Hepatocyte (in vitro differentiated cells): ENCODE results near the gene PCDHB16. TPM values are rescaled to one million over a fixed set of nuclear protein-coding genes. Genes with fewer than 3 reads are reported as not detected.
"Not testable (repeated sequence)": the region's sequence is repeated elsewhere in the genome, so short reads cannot be mapped to it uniquely, and the experiment has no call there.

ENCODE experiments used
- DNase-seq: peaks from one replicate; pipeline ENCODE4 v3.0.0-alpha.2; 2016; ENCODE audit warnings: low spot score
- H2AFZ ChIP-seq: fragments of 200-600 bp; sonication (generic); 2 replicates; pipeline ENCODE4 v1.6.0; 2016; ENCODE audit warnings: antibody characterized with exemption, mild to moderate bottlenecking
- H3K27ac ChIP-seq: fragments of 200-600 bp; sonication (generic); 2 replicates; pipeline ENCODE4 v1.5.1; 2016; ENCODE audit warnings: mild to moderate bottlenecking
- H3K27me3 ChIP-seq: fragments of 200-600 bp; sonication (generic); 2 replicates; pipeline ENCODE4 v1.6.1; 2016
- H3K36me3 ChIP-seq: fragments of 200-600 bp; sonication (generic); replicated peaks from 2 replicates; pipeline ENCODE4 v1.5.1; 2016; ENCODE audit warnings: low read depth; ENCODE audit not compliant: insufficient read depth
- H3K4me1 ChIP-seq: fragments of 200-600 bp; sonication (generic); 2 replicates; pipeline ENCODE4 v1.5.1; 2016; ENCODE audit warnings: mild to moderate bottlenecking, moderate library complexity; ENCODE audit not compliant: insufficient read depth
- H3K4me2 ChIP-seq: fragments of 200-600 bp; sonication (generic); 2 replicates; pipeline ENCODE4 v1.6.0; 2016
- H3K4me3 ChIP-seq: fragments of 200-600 bp; sonication (generic); 2 replicates; pipeline ENCODE4 v1.5.1; 2016; ENCODE audit warnings: mild to moderate bottlenecking
- H3K79me2 ChIP-seq: fragments of 200-600 bp; sonication (generic); 2 replicates; pipeline ENCODE4 v1.6.0; 2017; ENCODE audit warnings: mild to moderate bottlenecking
- H3K9me2 ChIP-seq: fragments of 200-600 bp; sonication (generic); replicated peaks from 2 replicates; pipeline ENCODE4 v1.6.0; 2017; ENCODE audit warnings: mild to moderate bottlenecking; ENCODE audit not compliant: insufficient read depth
- H3K9me3 ChIP-seq: fragments of 200-600 bp; sonication (generic); 2 replicates; pipeline ENCODE4 v1.5.1; 2016; ENCODE audit warnings: low read depth, mild to moderate bottlenecking
- H4K20me1 ChIP-seq: fragments of 200-600 bp; sonication (generic); 2 replicates; pipeline ENCODE4 v1.6.0; 2016; ENCODE audit warnings: mild to moderate bottlenecking; ENCODE audit not compliant: insufficient read depth, poor library complexity, severe bottlenecking
- EZH2 ChIP-seq: fragments of 200-600 bp; sonication (generic); IDR thresholded peaks from 2 replicates; pipeline ENCODE4 v1.6.1; 2016; ENCODE audit warnings: antibody characterized with exemption, mild to moderate bottlenecking, borderline replicate concordance
- EZH2phosphoT487 ChIP-seq: fragments of 200-600 bp; sonication (generic); IDR thresholded peaks from one replicate; pipeline ENCODE4 v1.6.1; 2018; ENCODE audit warnings: antibody characterized with exemption, mild to moderate bottlenecking, low read depth, moderate library complexity; ENCODE audit not compliant: unreplicated experiment, severe bottlenecking
- WGBS: methylation state at CpG from one replicate; pipeline ENCODE4 v1.1.6; 2016; ENCODE audit warnings: low lambda C conversion rate; ENCODE audit errors: missing lambda C conversion rate; 5-methylcytosine and 5-hydroxymethylcytosine counted together
- polyA plus RNA-seq: library from polyadenylated mRNA; unstranded; fragments of >200 nt; fragmentation: Nextera tagmentation; extraction: Ambion mirVana; gene quantifications from 2 replicates; pipeline ENCODE4 v1.2.1, GENCODE V29; 2016
- total RNA-seq: library from RNA; depleted of rRNA; stranded (reverse); fragments of >200 nt; gene quantifications from 2 replicates; pipeline ENCODE4 v1.2.3, GENCODE V29; 2014
- TF ChIP-seq, protein P1 (sequence below): fragments of 200-600 bp; sonication (generic); IDR thresholded peaks from 2 replicates; pipeline ENCODE4 v1.5.1; 2016; ENCODE audit warnings: antibody characterized with exemption, mild to moderate bottlenecking; ENCODE audit not compliant: poor library complexity

PCDHB16 gene
- total and polyA plus RNA-seq, 2 experiments from 2014 or later, result 3.3 to 3.4 TPM

DNA sequence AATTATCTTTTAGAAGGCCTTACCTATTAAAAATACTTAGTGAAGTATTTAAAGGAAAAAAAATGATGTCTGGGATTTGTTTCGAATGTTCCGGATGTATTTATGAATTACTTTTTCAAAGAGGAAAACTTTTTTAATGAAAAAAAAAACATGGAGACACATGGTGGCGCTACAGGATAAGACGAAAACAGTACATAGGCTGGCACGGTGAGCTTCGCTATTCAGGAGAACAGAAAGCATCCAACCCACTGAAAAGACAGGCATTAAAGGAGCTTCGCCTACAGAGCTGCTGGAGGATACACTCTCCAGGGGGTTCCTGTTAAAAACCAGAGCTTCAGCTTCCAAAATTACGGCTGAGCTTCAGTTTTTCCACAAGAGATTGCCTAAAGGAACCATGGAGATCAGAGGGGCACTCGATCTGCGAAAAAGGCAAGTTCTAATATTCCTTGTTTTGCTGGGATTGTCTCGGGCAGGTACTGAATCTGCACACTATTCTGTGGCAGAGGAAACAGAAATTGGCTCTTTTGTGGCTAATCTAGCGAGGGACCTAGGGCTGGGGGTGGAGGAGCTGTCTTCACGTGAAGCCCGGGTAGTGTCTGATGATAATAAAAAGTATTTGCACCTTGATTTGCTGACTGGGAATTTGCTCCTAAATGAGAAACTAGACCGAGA is 41.1 kb downstream of the PCDHB16 start, which contains the start of gene PCDHB14:
TSS of gene PCDHB14 (plus strand) at position 232 of the 672 bp plus-strand sequence. CDS start at position 395, 163 bp downstream.
- WGBS, result 51% methylated on average over 15 of the region's 15 CpGs
- H3K9me3 ChIP-seq, result peaks cover 27% of the 10 kb centered on the region
- no peaks in the 10 kb centered on the region for H4K20me1 ChIP-seq
- peak within 1 kb of the TSS; percentile 62 for H3K4me2 ChIP-seq
- H3K79me2 ChIP-seq, result no peaks in the 10 kb centered on the region
- no peak within 1 kb of the TSS for H3K27ac ChIP-seq
- TF ChIP-seq EZH2 (no peak), EZH2phosphoT487 (no peak)
- TF ChIP-seq, protein P1, sequence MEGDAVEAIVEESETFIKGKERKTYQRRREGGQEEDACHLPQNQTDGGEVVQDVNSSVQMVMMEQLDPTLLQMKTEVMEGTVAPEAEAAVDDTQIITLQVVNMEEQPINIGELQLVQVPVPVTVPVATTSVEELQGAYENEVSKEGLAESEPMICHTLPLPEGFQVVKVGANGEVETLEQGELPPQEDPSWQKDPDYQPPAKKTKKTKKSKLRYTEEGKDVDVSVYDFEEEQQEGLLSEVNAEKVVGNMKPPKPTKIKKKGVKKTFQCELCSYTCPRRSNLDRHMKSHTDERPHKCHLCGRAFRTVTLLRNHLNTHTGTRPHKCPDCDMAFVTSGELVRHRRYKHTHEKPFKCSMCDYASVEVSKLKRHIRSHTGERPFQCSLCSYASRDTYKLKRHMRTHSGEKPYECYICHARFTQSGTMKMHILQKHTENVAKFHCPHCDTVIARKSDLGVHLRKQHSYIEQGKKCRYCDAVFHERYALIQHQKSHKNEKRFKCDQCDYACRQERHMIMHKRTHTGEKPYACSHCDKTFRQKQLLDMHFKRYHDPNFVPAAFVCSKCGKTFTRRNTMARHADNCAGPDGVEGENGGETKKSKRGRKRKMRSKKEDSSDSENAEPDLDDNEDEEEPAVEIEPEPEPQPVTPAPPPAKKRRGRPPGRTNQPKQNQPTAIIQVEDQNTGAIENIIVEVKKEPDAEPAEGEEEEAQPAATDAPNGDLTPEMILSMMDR, result no peak
- H3K36me3 ChIP-seq, result no peaks in the 10 kb centered on the region
- H3K4me3 ChIP-seq, result no peak within 1 kb of the TSS
- H2AFZ ChIP-seq, result no peak within 1 kb of the TSS
- no peaks in the 10 kb centered on the region for H3K9me2 ChIP-seq
- H3K27me3 ChIP-seq, result no peaks in the 10 kb centered on the region
- H3K4me1 ChIP-seq, result no peaks in the 10 kb centered on the region
- peak; percentile 21 for DNase-seq

GRCh38 chr5:141224844-141225243 is 42.7 kb downstream of the PCDHB16 start:
- H4K20me1 ChIP-seq, H3K36me3 ChIP-seq, H3K9me2 ChIP-seq, H3K4me1 ChIP-seq, H3K27ac ChIP-seq, H3K4me3 ChIP-seq, H3K79me2 ChIP-seq, H2AFZ ChIP-seq, H3K27me3 ChIP-seq, H3K4me2 ChIP-seq, DNase-seq: not testable (repeated sequence)
- peaks cover 33% of the 10 kb centered on the region for H3K9me3 ChIP-seq
- WGBS, result 95% methylated on average over 19 of the region's 40 CpGs

DNA sequence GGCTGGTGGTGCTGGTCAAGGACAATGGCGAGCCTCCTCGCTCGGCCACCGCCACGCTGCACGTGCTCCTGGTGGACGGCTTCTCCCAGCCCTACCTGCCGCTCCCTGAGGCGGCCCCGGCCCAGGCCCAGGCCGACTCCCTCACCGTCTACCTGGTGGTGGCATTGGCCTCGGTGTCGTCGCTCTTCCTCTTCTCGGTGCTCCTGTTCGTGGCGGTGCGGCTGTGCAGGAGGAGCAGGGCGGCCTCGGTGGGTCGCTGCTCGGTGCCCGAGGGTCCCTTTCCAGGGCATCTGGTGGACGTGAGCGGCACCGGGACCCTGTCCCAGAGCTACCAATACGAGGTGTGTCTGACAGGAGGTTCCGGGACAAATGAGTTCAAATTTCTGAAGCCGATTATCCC is 43.2 kb downstream of the PCDHB16 start:
- H3K79me2 ChIP-seq, DNase-seq, H2AFZ ChIP-seq, H3K27ac ChIP-seq, H3K36me3 ChIP-seq, H3K9me2 ChIP-seq, H3K27me3 ChIP-seq, H3K4me3 ChIP-seq, H3K4me2 ChIP-seq, H4K20me1 ChIP-seq, H3K4me1 ChIP-seq: not testable (repeated sequence)
- WGBS, result 99% methylated on average over 23 of the region's 30 CpGs
- peaks cover 28% of the 10 kb centered on the region for H3K9me3 ChIP-seq

DNA sequence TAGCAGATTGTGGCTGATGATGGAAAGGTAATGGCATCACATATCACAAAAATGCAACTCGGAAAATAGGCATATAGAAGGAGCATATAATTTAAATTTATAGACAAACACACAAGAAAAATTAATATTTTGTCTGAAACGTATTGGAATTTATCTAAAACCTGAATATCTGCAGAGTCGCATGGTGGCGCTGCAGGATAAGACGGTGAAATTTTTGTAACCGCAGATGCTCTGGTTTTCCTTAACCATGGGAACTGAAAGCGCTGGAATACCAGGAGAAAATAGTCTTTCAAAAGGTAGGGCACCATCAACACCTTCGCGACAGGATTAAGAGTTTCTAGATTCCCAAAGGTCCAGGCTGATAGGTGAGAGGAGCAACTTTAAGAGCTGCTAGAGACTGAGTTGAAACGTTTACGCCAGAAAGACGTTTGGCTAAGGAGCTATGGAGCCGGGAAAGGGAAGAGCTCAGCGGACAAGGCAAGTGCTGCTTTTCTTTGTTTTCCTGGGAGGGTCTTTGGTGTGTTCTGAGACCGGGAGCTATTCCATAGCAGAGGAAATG is 52.0 kb downstream of the PCDHB16 start:
- H3K4me2 ChIP-seq, result no peak overlapping the region
- no peaks in the 10 kb centered on the region for H3K36me3 ChIP-seq
- H3K27ac ChIP-seq, result no peak overlapping the region
- TF ChIP-seq EZH2, result no peak
- H4K20me1 ChIP-seq, result no peaks in the 10 kb centered on the region
- WGBS, result 78% methylated on average over 15 of the region's 15 CpGs
- no peaks in the 10 kb centered on the region for H3K79me2 ChIP-seq
- no peaks in the 10 kb centered on the region for H3K4me1 ChIP-seq
- no peak overlapping the region for H2AFZ ChIP-seq
- no peaks in the 10 kb centered on the region for H3K9me2 ChIP-seq
- no peak for DNase-seq
- no peaks in the 10 kb centered on the region for H3K27me3 ChIP-seq
- peaks cover 26% of the 10 kb centered on the region for H3K9me3 ChIP-seq
- H3K4me3 ChIP-seq, result no peak overlapping the region

Other genes with a start within 250 kb of the PCDHB16 start
Only the 30 nearest of the 37 such genes appear.
- gene PCDHB1, start 131.0 kb upstream of the PCDHB16 start, total RNA-seq, result 0.16 and 0.17 TPM in 2 replicates
- not detected in 2 replicates for gene PCDHB1, start 131.0 kb upstream of the PCDHB16 start, polyA plus RNA-seq
- gene PCDHB2, start 87.8 kb upstream of the PCDHB16 start, total RNA-seq, result 23.0 and 27.7 TPM in 2 replicates
- gene PCDHB2, start 87.8 kb upstream of the PCDHB16 start, polyA plus RNA-seq, result 27.3 and 29.4 TPM in 2 replicates
- 3.8 and 4.1 TPM in 2 replicates for gene PCDHB3, start 81.9 kb upstream of the PCDHB16 start, total RNA-seq
- 0.76 and 1.5 TPM in 2 replicates for gene PCDHB3, start 81.9 kb upstream of the PCDHB16 start, polyA plus RNA-seq
- gene PCDHB4, start 60.6 kb upstream of the PCDHB16 start, total RNA-seq, result 1.9 and 2.5 TPM in 2 replicates
- gene PCDHB4, start 60.6 kb upstream of the PCDHB16 start, polyA plus RNA-seq, result 0.29 and 0.94 TPM in 2 replicates
- gene PCDHB5, start 47.2 kb upstream of the PCDHB16 start, total RNA-seq, result 7.0 TPM in 2 replicates
- gene PCDHB5, start 47.2 kb upstream of the PCDHB16 start, polyA plus RNA-seq, result 6.2 and 6.4 TPM in 2 replicates
- 0.56 and 1.1 TPM in 2 replicates for gene PCDHB6, start 32.3 kb upstream of the PCDHB16 start, total RNA-seq
- not detected in 2 replicates for gene PCDHB6, start 32.3 kb upstream of the PCDHB16 start, polyA plus RNA-seq
- 0.48 and 0.53 TPM in 2 replicates for gene PCDHB7, start 9.7 kb upstream of the PCDHB16 start, total RNA-seq
- gene PCDHB7, start 9.7 kb upstream of the PCDHB16 start, polyA plus RNA-seq, result 0.51 and 0.56 TPM in 2 replicates
- 0.24 and 0.63 TPM in 2 replicates for gene PCDHB8, start 4.6 kb upstream of the PCDHB16 start, total RNA-seq
- gene PCDHB8, start 4.6 kb upstream of the PCDHB16 start, polyA plus RNA-seq, result 0.17 and 0.75 TPM in 2 replicates
- 1.2 and 2.3 TPM in 2 replicates for gene PCDHB9, start 4.8 kb downstream of the PCDHB16 start, total RNA-seq
- gene PCDHB9, start 4.8 kb downstream of the PCDHB16 start, polyA plus RNA-seq, result 0.33 and 1.0 TPM in 2 replicates
- gene PCDHB10, start 10.0 kb downstream of the PCDHB16 start, total RNA-seq, result 2.4 and 3.1 TPM in 2 replicates
- gene PCDHB10, start 10.0 kb downstream of the PCDHB16 start, polyA plus RNA-seq, result 2.7 and 2.8 TPM in 2 replicates
- gene PCDHB11, start 17.2 kb downstream of the PCDHB16 start, total RNA-seq, result 0.92 and 2.1 TPM in 2 replicates
- 1.2 and 1.8 TPM in 2 replicates for gene PCDHB11, start 17.2 kb downstream of the PCDHB16 start, polyA plus RNA-seq
- gene PCDHB12, start 26.3 kb downstream of the PCDHB16 start, total RNA-seq, result 1.1 and 1.4 TPM in 2 replicates
- gene PCDHB12, start 26.3 kb downstream of the PCDHB16 start, polyA plus RNA-seq, result 0.86 and 0.97 TPM in 2 replicates
- gene PCDHB13, start 31.5 kb downstream of the PCDHB16 start, total RNA-seq, result 1.9 and 2.0 TPM in 2 replicates
- gene PCDHB13, start 31.5 kb downstream of the PCDHB16 start, polyA plus RNA-seq, result 0.50 and 1.1 TPM in 2 replicates
- gene PCDHB14, start 41.0 kb downstream of the PCDHB16 start, total RNA-seq, result 3.9 and 4.3 TPM in 2 replicates
- 2.2 and 3.0 TPM in 2 replicates for gene PCDHB14, start 41.0 kb downstream of the PCDHB16 start, polyA plus RNA-seq
- gene PCDHB15, start 63.0 kb downstream of the PCDHB16 start, total RNA-seq, result 1.8 and 3.3 TPM in 2 replicates
- gene PCDHB15, start 63.0 kb downstream of the PCDHB16 start, polyA plus RNA-seq, result 2.0 and 2.6 TPM in 2 replicates
- gene SLC25A2, start 121.7 kb downstream of the PCDHB16 start, total RNA-seq, result 0.50 and 1.7 TPM in 2 replicates
- not detected in 2 replicates for gene SLC25A2, start 121.7 kb downstream of the PCDHB16 start, polyA plus RNA-seq
- 85.2 and 96.9 TPM in 2 replicates for gene TAF7, start 138.4 kb downstream of the PCDHB16 start, total RNA-seq
- gene TAF7, start 138.4 kb downstream of the PCDHB16 start, polyA plus RNA-seq, result 103 and 107 TPM in 2 replicates
- gene PCDHGA1, start 148.1 kb downstream of the PCDHB16 start, total RNA-seq, result 0.24 and 0.33 TPM in 2 replicates
- not detected in 2 replicates for gene PCDHGA1, start 148.1 kb downstream of the PCDHB16 start, polyA plus RNA-seq
- 0.08 TPM in 1 of 2 replicates, not detected in the other for gene PCDHGA2, start 156.4 kb downstream of the PCDHB16 start, total RNA-seq
- gene PCDHGA2, start 156.4 kb downstream of the PCDHB16 start, polyA plus RNA-seq, result 0.10 TPM in 1 of 2 replicates, not detected in the other
- gene PCDHGA3, start 161.4 kb downstream of the PCDHB16 start, total RNA-seq, result not detected in 2 replicates
- 0.45 TPM in 1 of 2 replicates, not detected in the other for gene PCDHGA3, start 161.4 kb downstream of the PCDHB16 start, polyA plus RNA-seq
- 0.24 and 0.53 TPM in 2 replicates for gene PCDHGB1, start 167.7 kb downstream of the PCDHB16 start, total RNA-seq
- 0.57 TPM in 1 of 2 replicates, not detected in the other for gene PCDHGB1, start 167.7 kb downstream of the PCDHB16 start, polyA plus RNA-seq
- 0.17 and 0.28 TPM in 2 replicates for gene PCDHGA4, start 172.6 kb downstream of the PCDHB16 start, total RNA-seq
- 0.24 TPM in 1 of 2 replicates, not detected in the other for gene PCDHGA4, start 172.6 kb downstream of the PCDHB16 start, polyA plus RNA-seq
- 0.20 and 0.33 TPM in 2 replicates for gene PCDHGB2, start 177.6 kb downstream of the PCDHB16 start, total RNA-seq
- gene PCDHGB2, start 177.6 kb downstream of the PCDHB16 start, polyA plus RNA-seq, result not detected in 2 replicates
- gene PCDHGA5, start 181.8 kb downstream of the PCDHB16 start, total RNA-seq, result 0.03 and 0.20 TPM in 2 replicates
- gene PCDHGA5, start 181.8 kb downstream of the PCDHB16 start, polyA plus RNA-seq, result not detected in 2 replicates
- gene PCDHGB3, start 187.9 kb downstream of the PCDHB16 start, total RNA-seq, result not detected in 2 replicates
- gene PCDHGB3, start 187.9 kb downstream of the PCDHB16 start, polyA plus RNA-seq, result not detected in 2 replicates
- 0.12 TPM in 1 of 2 replicates, not detected in the other for gene PCDHGA6, start 191.5 kb downstream of the PCDHB16 start, total RNA-seq
- gene PCDHGA6, start 191.5 kb downstream of the PCDHB16 start, polyA plus RNA-seq, result 0.11 TPM in 1 of 2 replicates, not detected in the other
- 0.04 and 0.10 TPM in 2 replicates for gene PCDHGA7, start 200.4 kb downstream of the PCDHB16 start, total RNA-seq
- not detected in 2 replicates for gene PCDHGA7, start 200.4 kb downstream of the PCDHB16 start, polyA plus RNA-seq
- gene PCDHGB4, start 205.3 kb downstream of the PCDHB16 start, total RNA-seq, result 20.0 and 20.9 TPM in 2 replicates
- gene PCDHGB4, start 205.3 kb downstream of the PCDHB16 start, polyA plus RNA-seq, result 14.2 and 17.9 TPM in 2 replicates
- gene PCDHGA8, start 210.2 kb downstream of the PCDHB16 start, total RNA-seq, result 1.00 and 1.5 TPM in 2 replicates
- 0.28 and 0.53 TPM in 2 replicates for gene PCDHGA8, start 210.2 kb downstream of the PCDHB16 start, polyA plus RNA-seq
- 0.17 and 2.0 TPM in 2 replicates for gene PCDHGB5, start 215.6 kb downstream of the PCDHB16 start, total RNA-seq
- gene PCDHGB5, start 215.6 kb downstream of the PCDHB16 start, polyA plus RNA-seq, result 0.09 and 0.30 TPM in 2 replicates